ENCODE measurements around the gene FGF4. TPM values are rescaled to one million over a fixed set of nuclear protein-coding genes. Genes with fewer than 3 reads are reported as not detected.
"Not testable (repeated sequence)": the region's sequence is repeated elsewhere in the genome, so short reads cannot be mapped to it uniquely, and the experiment has no call there.

FGF4 gene
- total RNA-seq, 2 experiments from 2014 or later, result not detected

DNA sequence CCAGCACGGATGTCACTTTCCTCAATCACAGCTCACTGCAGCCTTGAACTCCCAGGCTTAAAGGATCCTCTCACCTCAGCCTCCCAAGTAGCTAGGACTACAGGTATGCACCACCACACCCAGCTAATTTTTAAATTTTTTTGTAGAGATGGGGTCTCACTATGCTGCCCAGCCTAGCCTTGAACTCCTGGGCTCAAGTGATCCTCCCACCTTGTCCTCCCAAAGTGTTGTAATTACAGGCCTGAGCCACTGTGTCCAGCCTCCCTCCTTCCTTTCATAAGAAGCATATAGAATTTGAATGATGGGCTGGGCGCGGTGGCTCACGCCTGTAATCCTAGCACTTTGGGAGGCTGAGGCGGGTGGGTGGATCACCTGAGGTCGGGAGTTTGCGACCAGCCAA, 10.2 kb downstream of the FGF4 start:
- peaks cover 20% of the 10 kb centered on the region for H3K27me3 Mint-ChIP-seq
- not testable (repeated sequence) for H3K27ac Mint-ChIP-seq, DNase-seq, H3K4me1 Mint-ChIP-seq, H3K36me3 Mint-ChIP-seq, H3K9me3 Mint-ChIP-seq, H3K4me3 Mint-ChIP-seq

DNA sequence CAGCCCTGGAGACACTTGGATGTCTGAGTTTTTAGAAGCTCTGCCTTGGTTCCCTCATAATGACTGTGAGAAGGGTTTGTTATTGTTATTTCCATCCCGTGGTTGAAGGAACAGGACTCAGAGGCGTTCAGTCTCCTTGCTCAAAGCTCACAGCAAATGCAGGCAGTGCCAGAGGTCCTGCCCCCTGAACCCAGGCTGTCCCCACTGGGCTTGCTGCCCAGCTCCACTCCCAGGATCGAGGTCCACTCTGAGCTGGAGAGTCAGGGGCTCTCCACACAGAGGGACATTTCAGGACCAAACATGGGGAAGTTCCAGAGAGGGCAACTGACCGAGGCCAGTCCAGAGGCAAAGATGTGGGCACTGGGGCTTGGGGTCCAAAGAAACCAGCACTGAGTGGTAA, 14.8 kb downstream of the FGF4 start:
- H3K27ac Mint-ChIP-seq, result no peak overlapping the region
- H3K4me1 Mint-ChIP-seq, result no peaks in the 10 kb centered on the region
- H3K36me3 Mint-ChIP-seq, result no peaks in the 10 kb centered on the region

DNA sequence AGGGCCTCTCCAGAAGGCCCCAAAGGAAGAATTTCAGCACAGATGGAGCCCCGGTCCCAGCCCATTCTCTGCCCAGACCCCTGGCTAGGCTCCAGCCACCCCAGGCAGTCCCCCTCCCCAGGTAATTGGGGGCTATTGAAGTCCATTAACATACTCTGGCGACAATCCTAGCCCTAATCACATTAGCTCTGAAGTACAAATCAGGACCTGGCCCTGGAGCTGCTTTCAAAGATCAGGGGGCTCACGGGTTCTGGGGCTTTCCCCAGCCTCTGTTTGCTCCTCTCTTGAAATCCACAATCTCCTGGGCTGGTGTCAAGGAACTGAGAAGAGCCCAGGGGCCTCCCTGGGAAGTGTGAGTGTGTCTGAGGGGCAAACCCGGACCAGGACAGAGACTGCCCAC, 22.3 kb downstream of the FGF4 start:
- DNase-seq, result no peak
- Mint-ChIP-seq H3K27ac (no peak overlapping the region), H3K4me3 (no peak overlapping the region), H3K27me3 (peaks cover 11% of the 10 kb centered on the region), H3K9me3 (peaks cover 1% of the 10 kb centered on the region), H3K36me3 (no peaks in the 10 kb centered on the region), H3K4me1 (no peaks in the 10 kb centered on the region)

More for the DNA sequence above, 14.8 kb downstream of the FGF4 start:
- no peak for DNase-seq
- H3K9me3 Mint-ChIP-seq, result peaks cover 1% of the 10 kb centered on the region
- no peak overlapping the region for H3K4me3 Mint-ChIP-seq
- peaks cover 22% of the 10 kb centered on the region for H3K27me3 Mint-ChIP-seq

DNA sequence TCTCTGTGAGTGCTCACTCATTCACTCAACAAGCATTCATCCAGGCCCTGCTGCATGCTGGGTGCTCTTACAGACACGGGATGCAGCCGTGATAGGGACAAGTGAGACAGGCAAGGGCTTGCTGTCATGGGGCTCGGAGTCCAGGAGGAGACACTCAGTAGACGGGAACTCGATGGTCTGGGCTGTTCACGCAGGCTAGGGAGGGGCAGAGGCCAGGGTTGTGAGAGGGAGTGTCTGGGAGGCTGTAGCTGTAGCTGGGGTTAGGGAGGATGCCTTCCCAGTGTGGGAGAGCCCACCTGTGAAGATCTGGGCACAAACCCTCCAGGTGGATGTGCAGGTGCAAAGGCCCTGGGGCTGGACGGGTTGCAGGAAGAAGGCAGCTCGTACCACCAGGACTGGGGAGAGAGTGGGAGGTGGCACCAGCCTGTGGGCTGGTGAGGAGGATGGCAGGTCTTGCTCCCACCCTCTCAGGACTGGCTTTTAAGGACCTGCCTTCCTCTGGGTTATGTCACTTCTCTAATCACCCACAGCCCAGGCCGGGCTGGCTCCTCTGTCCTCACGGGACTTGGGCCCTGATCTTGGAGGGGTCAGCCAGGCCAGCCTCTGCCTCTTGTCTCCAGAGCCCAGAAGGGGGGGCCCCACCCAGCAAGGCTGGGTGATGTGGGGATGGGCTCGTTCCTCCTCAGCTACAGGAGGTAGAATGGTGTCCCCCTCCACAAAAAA, 24.1 kb downstream of the FGF4 start:
- no peak for DNase-seq
- H3K27me3 Mint-ChIP-seq, result peaks cover 6% of the 10 kb centered on the region
- H3K27ac Mint-ChIP-seq, result no peak overlapping the region
- H3K4me1 Mint-ChIP-seq, result no peaks in the 10 kb centered on the region
- no peaks in the 10 kb centered on the region for H3K9me3 Mint-ChIP-seq
- no peak overlapping the region for H3K4me3 Mint-ChIP-seq
- H3K36me3 Mint-ChIP-seq, result no peaks in the 10 kb centered on the region

DNA sequence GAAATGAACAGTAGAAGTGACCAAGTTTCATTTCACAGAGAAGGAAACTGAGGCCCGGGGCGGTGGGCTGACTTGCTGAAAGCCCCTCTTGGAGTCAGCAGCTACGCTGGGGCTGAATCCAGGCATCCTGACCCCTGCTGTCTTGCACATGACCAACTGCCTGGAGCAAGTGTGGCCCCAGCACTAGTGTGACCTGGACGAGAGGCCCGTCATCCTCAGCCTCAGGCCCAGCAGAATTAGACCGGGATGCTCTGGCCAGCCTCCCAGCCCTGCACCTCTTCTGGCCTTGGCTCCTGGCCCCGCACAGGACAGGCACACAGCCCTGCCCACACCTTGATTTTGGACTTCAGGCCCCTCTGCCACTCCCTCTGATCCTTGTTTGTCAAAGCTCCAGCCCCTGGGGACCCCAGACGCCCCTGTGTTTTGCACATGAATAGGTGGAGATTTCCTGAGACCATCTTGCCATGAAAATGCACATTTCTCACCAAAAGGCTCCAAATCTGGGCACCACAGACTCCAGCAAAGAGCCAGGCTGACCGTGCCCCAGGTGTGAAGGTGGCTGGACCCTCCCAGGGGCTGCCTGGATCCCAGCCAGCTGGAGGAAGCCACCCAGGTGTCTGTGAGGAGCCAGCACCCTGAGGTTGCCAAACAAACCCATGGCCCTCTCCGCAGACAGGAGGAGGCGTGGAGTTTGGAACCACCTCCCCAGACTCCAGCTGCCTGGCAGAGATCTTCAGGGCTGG, 24.9 kb downstream of the FGF4 start:
- Mint-ChIP-seq H3K27ac (no peak overlapping the region), H3K4me1 (no peaks in the 10 kb centered on the region), H3K36me3 (no peaks in the 10 kb centered on the region), H3K4me3 (no peak overlapping the region), H3K27me3 (peaks cover 8% of the 10 kb centered on the region), H3K9me3 (no peaks in the 10 kb centered on the region)
- no peak for DNase-seq

DNA sequence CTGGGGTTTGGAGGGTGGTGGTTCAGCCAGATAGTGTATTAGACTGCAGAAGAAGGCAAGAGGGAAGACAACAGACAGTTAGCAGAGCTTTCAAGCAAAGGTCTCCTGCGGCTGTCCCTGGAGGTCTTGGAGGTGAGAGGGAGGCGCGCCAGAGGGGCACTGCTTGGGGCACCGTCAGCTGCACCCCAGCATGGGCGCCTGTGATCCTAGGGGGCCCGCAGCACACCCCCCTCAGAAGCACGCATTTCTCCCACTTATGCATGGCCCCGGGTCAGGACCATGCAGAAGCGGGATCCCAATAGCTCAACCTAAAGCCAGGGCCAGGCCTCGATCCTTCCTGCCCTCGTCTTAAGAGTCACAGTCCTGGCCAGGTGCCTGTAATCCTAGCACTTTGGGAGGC, 26.5 kb downstream of the FGF4 start:
- Mint-ChIP-seq H3K4me3 (no peak overlapping the region), H3K4me1 (no peaks in the 10 kb centered on the region), H3K9me3 (no peaks in the 10 kb centered on the region), H3K27ac (no peak overlapping the region), H3K27me3 (peaks cover 8% of the 10 kb centered on the region), H3K36me3 (no peaks in the 10 kb centered on the region)
- no peak for DNase-seq

DNA sequence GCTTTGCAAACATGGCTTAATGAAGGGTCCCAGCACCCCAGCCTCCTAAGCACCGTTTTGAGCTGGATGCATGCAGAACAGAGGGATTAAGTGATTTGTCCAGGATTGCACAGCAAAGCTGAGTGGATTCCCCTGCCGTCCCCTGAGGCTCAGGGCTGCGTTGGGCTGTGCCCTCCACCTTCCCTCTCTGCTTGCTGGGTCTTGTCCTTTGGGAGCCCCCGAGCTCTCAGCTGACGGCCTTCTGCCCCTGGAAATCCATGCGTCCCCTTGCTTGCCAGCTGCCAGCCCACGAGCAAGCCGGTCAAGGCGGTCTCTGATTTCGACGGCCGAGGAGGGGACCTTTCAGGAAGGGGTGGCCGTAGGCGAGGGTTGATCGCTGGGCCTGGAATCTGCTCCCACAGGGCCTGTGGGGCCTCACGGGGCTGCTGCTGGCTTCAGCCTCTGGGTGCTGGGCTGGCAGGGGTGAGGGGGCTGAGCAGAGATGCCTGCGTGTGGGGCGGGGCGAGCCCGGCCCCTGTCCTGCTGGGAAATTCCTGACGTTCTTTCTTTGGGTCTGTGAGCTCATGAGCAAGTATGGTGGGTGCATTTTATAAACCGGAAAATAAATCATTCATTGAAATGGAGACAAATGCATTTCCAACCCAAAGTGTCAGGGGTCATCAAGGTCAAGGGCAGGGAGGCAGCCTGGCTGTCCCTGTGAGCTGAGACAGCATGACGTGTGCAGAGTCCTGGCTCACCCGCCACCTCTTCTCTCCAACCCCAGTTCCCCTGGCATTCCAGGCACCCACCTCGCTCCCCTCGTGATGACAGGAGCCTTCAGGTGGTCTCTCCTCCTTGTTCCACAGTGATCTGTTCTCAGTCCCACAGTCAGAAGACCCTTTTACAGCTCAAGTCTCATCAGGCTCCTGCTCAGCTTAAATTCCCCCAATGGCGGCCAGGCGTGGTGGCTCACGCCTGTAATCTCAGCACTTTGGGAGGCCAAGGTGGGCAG, 28.1 kb downstream of the FGF4 start:
- Mint-ChIP-seq H3K27ac (no peak overlapping the region), H3K9me3 (no peaks in the 10 kb centered on the region), H3K27me3 (peaks cover 8% of the 10 kb centered on the region), H3K36me3 (no peaks in the 10 kb centered on the region), H3K4me1 (no peaks in the 10 kb centered on the region), H3K4me3 (no peak overlapping the region)
- no peak for DNase-seq

DNA sequence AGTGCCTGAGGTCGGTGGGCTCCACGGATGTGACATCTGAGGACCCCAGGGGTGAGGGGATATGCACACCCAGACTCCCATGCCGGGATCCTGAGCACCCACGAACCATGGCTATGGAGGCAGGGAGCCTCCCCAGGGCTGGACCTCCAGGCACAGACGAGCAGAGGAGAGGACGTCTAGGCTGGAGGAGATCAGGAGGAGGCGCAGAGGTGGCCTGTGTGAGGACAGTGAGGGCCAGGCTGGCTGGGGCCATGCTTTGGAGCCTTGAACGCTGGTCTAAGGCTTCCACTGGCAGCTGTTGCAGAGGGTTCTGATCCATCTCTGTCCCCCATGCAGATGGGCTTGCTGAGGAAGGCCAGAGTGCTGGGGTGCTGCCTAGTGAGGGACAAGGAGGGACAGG, 29.0 kb downstream of the FGF4 start:
- Mint-ChIP-seq H3K27ac (no peak overlapping the region), H3K9me3 (no peaks in the 10 kb centered on the region), H3K36me3 (no peaks in the 10 kb centered on the region), H3K27me3 (peaks cover 8% of the 10 kb centered on the region), H3K4me1 (no peaks in the 10 kb centered on the region), H3K4me3 (no peak overlapping the region)
- DNase-seq, result no peak

DNA sequence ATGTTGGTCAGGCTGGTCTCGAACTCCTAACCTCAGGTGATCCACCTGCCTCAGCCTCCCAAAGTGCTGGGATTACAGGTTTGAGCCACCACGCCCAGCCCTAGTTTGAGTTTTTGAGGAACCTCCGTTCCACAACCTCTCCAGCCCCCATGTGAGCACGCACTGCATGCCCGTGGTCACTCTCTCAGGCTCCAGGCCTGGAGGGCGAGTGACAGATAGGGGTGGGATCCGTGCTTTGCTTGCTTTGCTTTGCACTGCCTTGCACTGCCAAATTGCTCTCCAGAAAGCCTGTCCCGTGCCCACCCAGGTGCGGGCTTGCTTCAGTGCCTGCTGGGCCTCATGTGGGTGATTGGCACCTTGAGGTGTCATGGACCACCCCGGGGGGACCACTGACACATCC, 29.9 kb downstream of the FGF4 start:
- DNase-seq, result no peak
- Mint-ChIP-seq H3K4me3 (no peak overlapping the region), H3K27ac (no peak overlapping the region), H3K36me3 (no peaks in the 10 kb centered on the region), H3K4me1 (no peaks in the 10 kb centered on the region), H3K9me3 (no peaks in the 10 kb centered on the region), H3K27me3 (peaks cover 8% of the 10 kb centered on the region)

DNA sequence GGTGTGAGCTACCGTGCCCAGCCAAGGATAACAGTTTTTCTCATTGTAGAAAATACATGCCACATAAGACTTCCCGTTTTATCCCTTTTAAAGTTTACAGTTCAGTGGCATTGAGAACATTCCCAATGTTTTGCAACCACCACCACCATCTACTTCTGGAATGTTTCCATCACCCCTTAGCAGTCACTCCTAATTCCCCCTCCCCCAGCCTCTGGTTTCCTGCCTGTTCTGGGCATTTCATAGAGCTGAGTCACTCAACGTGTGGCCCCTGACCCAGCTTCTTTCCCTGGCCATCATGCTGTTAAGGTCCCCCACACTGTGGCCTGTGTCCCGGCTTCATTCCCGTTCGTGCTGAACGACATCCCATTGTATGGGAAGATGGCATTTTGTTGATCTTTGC, 30.7 kb downstream of the FGF4 start:
- no peak for DNase-seq
- Mint-ChIP-seq H3K27me3 (peaks cover 8% of the 10 kb centered on the region), H3K4me1 (no peaks in the 10 kb centered on the region), H3K27ac (no peak overlapping the region), H3K4me3 (no peak overlapping the region), H3K9me3 (no peaks in the 10 kb centered on the region), H3K36me3 (no peaks in the 10 kb centered on the region)

DNA sequence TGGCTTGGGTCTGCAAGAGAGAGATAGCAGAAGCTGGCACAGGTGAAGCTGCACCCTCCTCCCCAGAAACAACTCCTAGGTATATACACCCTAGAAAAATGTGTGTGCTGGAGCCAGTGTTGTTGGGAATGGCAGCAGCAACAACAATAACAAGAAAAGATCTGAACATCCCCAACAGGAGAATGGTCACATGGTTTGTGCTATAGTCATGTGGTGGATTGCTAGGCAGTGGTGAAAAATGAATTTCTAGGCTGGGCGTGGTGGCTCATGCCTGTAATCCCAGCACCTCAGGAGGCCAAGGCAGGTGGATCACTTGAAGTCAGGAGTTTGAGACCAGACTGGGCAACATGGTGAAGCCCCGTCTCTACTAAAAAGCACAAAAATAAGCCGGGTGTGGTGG, 40.3 kb downstream of the FGF4 start:
- DNase-seq, result no peak
- Mint-ChIP-seq H3K9me3 (peaks cover 18% of the 10 kb centered on the region), H3K36me3 (peaks cover 3% of the 10 kb centered on the region), H3K4me1 (no peaks in the 10 kb centered on the region), H3K27me3 (peaks cover 41% of the 10 kb centered on the region), H3K27ac (no peak overlapping the region), H3K4me3 (no peak overlapping the region)

DNA sequence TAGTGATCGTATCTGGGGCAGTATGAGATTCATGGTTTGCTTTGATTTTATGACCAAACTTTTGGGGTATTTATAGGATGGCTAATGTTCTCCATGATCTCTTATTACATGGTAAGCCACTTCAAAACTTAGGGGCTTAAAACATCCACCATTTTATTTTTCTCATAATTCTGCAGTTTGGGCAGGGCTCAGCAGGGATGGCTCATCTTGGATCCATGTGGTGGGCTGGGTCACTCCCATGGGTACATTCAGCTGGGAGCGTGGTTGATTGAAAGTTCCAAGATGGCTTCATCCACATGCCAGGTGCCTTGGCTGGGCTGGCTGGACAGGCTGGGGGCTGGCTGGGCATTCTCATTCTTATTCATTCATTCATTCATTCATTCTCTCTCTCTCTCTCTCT, 40.8 kb downstream of the FGF4 start:
- no peak for DNase-seq
- Mint-ChIP-seq H3K9me3 (peaks cover 18% of the 10 kb centered on the region), H3K27ac (no peak overlapping the region), H3K4me1 (no peaks in the 10 kb centered on the region), H3K36me3 (peaks cover 3% of the 10 kb centered on the region), H3K27me3 (peaks cover 41% of the 10 kb centered on the region), H3K4me3 (no peak overlapping the region)

DNA sequence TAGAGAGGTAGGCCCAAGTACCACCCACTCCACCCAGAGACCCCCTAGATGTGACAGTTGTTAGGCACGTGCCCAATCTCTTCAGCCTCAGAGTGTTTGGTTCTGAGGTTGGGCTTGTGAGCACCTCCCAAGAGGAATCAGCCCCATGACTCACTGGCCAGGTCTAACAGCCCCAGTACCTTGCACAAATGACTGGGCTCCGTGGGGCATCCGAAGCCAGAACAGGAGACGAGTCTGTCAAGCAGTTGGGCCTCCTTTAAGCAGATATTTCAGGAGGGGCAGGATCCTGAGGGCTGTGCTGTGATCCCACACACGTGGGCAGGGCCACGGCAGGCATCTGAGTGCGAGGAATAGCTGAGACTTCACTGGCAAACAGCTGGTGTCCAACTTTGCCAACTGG, 42.2 kb downstream of the FGF4 start:
- Mint-ChIP-seq H3K27ac (no peak overlapping the region), H3K4me3 (no peak overlapping the region), H3K4me1 (no peaks in the 10 kb centered on the region), H3K27me3 (peaks cover 49% of the 10 kb centered on the region), H3K36me3 (peaks cover 3% of the 10 kb centered on the region), H3K9me3 (peaks cover 15% of the 10 kb centered on the region)
- no peak for DNase-seq

DNA sequence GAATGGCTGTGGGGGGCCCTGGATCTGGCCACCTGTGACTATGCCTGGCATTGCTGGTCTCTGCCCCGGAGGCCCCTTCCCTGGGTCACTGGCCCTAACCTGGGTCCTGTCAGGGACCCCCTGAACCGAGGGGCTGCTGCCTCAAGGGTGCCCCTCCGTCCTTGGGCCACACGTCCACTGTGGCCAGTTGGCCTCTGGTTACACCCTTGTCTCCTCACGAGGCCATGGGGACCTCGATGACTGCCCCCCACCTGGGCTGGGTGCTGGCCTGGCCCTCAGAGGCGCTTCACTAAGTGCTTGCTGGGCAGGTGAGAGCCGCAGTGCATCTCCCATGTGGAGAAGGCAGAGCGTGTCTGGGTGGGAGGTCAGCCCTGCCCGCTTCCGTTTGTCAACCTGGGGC, 44.0 kb downstream of the FGF4 start:
- peaks cover 15% of the 10 kb centered on the region for H3K9me3 Mint-ChIP-seq
- H3K4me1 Mint-ChIP-seq, result no peaks in the 10 kb centered on the region
- no peak overlapping the region for H3K27ac Mint-ChIP-seq
- peaks cover 3% of the 10 kb centered on the region for H3K36me3 Mint-ChIP-seq
- peaks cover 59% of the 10 kb centered on the region for H3K27me3 Mint-ChIP-seq
- no peak overlapping the region for H3K4me3 Mint-ChIP-seq
- DNase-seq, result no peak

DNA sequence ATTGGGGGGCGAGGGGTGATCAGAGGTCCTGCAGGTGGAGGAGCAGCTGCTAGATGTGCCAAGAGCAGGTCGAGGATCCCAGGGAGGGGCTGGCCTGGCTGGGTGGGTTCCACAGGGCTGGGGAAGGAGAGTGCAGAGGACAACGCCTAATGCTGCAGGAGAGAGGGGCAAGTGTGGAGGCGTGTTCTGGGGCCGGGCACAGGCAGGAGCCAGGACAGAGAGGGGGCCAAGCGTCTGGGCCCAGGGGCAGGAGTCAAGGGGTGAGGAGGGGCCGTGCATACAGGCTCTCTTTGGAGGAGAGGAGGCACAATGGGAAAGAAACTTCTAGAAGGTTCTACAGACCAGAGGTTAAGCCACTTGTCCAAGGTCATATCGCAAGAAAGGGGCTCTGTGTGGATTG, 44.6 kb downstream of the FGF4 start:
- Mint-ChIP-seq H3K4me3 (no peak overlapping the region), H3K9me3 (peaks cover 15% of the 10 kb centered on the region), H3K4me1 (no peaks in the 10 kb centered on the region), H3K27me3 (peaks cover 63% of the 10 kb centered on the region), H3K36me3 (peaks cover 3% of the 10 kb centered on the region), H3K27ac (no peak overlapping the region)
- no peak for DNase-seq

Data from activated naive CD8-positive, alpha-beta T cell treated with anti-CD3 and anti-CD28 coated beads for 36 hours (primary cell).